H1 (cell line): ENCODE results near the gene CCDC182. TPM values are rescaled to one million over a fixed set of nuclear protein-coding genes. Genes with fewer than 3 reads are reported as not detected.

Source experiments
- CTCF ChIA-PET: fragments of 300-600 bp; sonication (Branson Sonifier 250); formaldehyde crosslinking; loops from one replicate; lab custom pipeline; 2021; ENCODE audit not compliant: partially characterized antibody; lab: Charles Lee
- POLR2A ChIA-PET: fragments of 300-600 bp; sonication (Branson Sonifier 250); formaldehyde crosslinking; loops from one replicate; lab custom pipeline; 2021; ENCODE audit warnings: inconsistent platforms; ENCODE audit not compliant: partially characterized antibody; lab: Charles Lee
- DNase-seq, 2 experiments: peaks; one replicate each; pipeline versions ENCODE4 v3.0.0 to v3.0.0-alpha.2; 2010 to 2022; ENCODE audit warnings: low spot score in 2 of 2, low read depth in 1 of 2, mixed read lengths in 1 of 2
- FAIRE-seq: peaks from 2 replicates; lab custom pipeline; 2011; peaks lifted over from hg19 to GRCh38; lab: Jason Lieb, UNC
- H2AFZ ChIP-seq: 2 replicates; pipeline ENCODE4 v1.8.1; 2012; ENCODE audit warnings: low read length, inconsistent platforms
- H2AK5ac ChIP-seq: 2 replicates; pipeline ENCODE4 v1.6.1; 2013; ENCODE audit warnings: low read depth, low read length
- H2BK120ac ChIP-seq: replicated peaks from 2 replicates; pipeline ENCODE3; 2013; ENCODE audit warnings: low read depth, low read length, inconsistent platforms
- H2BK12ac ChIP-seq: 2 replicates; pipeline ENCODE4 v1.6.1; 2013; ENCODE audit warnings: low read depth, low read length
- H2BK15ac ChIP-seq: 2 replicates; pipeline ENCODE4 v1.6.1; 2013; ENCODE audit warnings: low read length
- H2BK20ac ChIP-seq: 2 replicates; pipeline ENCODE4 v1.6.1; 2013; ENCODE audit warnings: low read length
- H2BK5ac ChIP-seq: 2 replicates; pipeline ENCODE4 v1.6.1; 2013; ENCODE audit warnings: low read depth, low read length
- H3K14ac ChIP-seq: 2 replicates; pipeline ENCODE4 v1.6.1; 2013; ENCODE audit warnings: inconsistent platforms; ENCODE audit not compliant: insufficient read length
- H3K18ac ChIP-seq: 2 replicates; pipeline ENCODE4 v1.6.1; 2013; ENCODE audit warnings: low read length; ENCODE audit errors: extremely low read depth
- H3K23ac ChIP-seq: 2 replicates; pipeline ENCODE4 v1.6.1; 2013; ENCODE audit warnings: inconsistent platforms; ENCODE audit not compliant: insufficient read length
- H3K23me2 ChIP-seq: 2 replicates; pipeline ENCODE4 v1.6.1; 2013; ENCODE audit warnings: low read depth, low read length
- H3K27ac ChIP-seq: 2 replicates; pipeline ENCODE4 v1.6.1; 2011; ENCODE audit warnings: low read depth, low read length, inconsistent platforms
- H3K27me3 ChIP-seq, 4 experiments: replicated peaks in 1 of 4; 1 replicate in 1 of 4; 2 replicates in 3 of 4; pipeline versions ENCODE4 v1.6.1 to v1.8.1; 2011 to 2013; ENCODE audit warnings: low read length in 3 of 4, mild to moderate bottlenecking in 3 of 4, inconsistent platforms in 2 of 4, mixed read lengths in 2 of 4, moderate library complexity in 1 of 4; ENCODE audit not compliant: control insufficient read depth in 3 of 4, insufficient read depth in 3 of 4; ENCODE audit errors: extremely low read depth in 1 of 4
- H3K36me3 ChIP-seq, 4 experiments: 2 replicates each; pipeline versions ENCODE4 v1.6.1 to v1.8.1; 2011 to 2013; ENCODE audit warnings: mild to moderate bottlenecking in 4 of 4, low read length in 3 of 4, moderate library complexity in 2 of 4, control low read depth in 1 of 4, inconsistent platforms in 1 of 4; ENCODE audit not compliant: insufficient read depth in 4 of 4, control insufficient read depth in 2 of 4
- H3K4ac ChIP-seq: replicated peaks from 2 replicates; pipeline ENCODE3; 2013; ENCODE audit warnings: low read length, low read depth, mixed read lengths, inconsistent platforms; ENCODE audit not compliant: insufficient read length
- H3K4me1 ChIP-seq, 4 experiments: replicated peaks in 1 of 4; 1 replicate in 1 of 4; 2 replicates in 3 of 4; pipeline versions ENCODE4 v1.6.1 to v1.8.1; 2011 to 2013; ENCODE audit warnings: low read length in 3 of 4, inconsistent platforms in 2 of 4, mixed read lengths in 1 of 4; ENCODE audit not compliant: insufficient read depth in 4 of 4, control insufficient read depth in 3 of 4
- H3K4me2 ChIP-seq, 2 experiments: 2 replicates each; pipeline versions ENCODE4 v1.6.1 to v1.8.1; 2011 to 2013; ENCODE audit warnings: low read depth in 2 of 2, low read length in 2 of 2, control low read depth in 1 of 2, inconsistent platforms in 1 of 2, mild to moderate bottlenecking in 1 of 2; ENCODE audit not compliant: insufficient read depth in 1 of 2
- H3K4me3 ChIP-seq, 4 experiments: fragments of 200-600, 300-600 bp in 1 of 4; sonication (generic), shearing (Covaris generic), sonication (Bioruptor Twin) in 1 of 4; 2 replicates each; pipeline versions ENCODE4 v1.5.1 to v1.8.1; 2011 to 2016; ENCODE audit warnings: low read length in 4 of 4, low read depth in 3 of 4, control low read depth in 2 of 4, inconsistent platforms in 2 of 4, mild to moderate bottlenecking in 2 of 4, mixed read lengths in 1 of 4, moderate library complexity in 1 of 4; ENCODE audit not compliant: insufficient read depth in 2 of 4; ENCODE audit errors: extremely low read depth in 1 of 4
- H3K56ac ChIP-seq: replicated peaks from 2 replicates; pipeline ENCODE3; 2013; ENCODE audit warnings: low read depth, mild to moderate bottlenecking, mixed read lengths, low read length, inconsistent platforms; ENCODE audit not compliant: insufficient read length
- H3K79me1 ChIP-seq: 2 replicates; pipeline ENCODE4 v1.6.1; 2013; ENCODE audit warnings: low read depth, low read length, control low read depth
- H3K79me2 ChIP-seq, 2 experiments: 2 replicates each; pipeline versions ENCODE4 v1.6.1 to v1.8.1; 2012 to 2013; ENCODE audit warnings: low read length in 2 of 2, mild to moderate bottlenecking in 2 of 2, inconsistent platforms in 1 of 2; ENCODE audit not compliant: insufficient read depth in 2 of 2, control insufficient read depth in 1 of 2
- H3K9ac ChIP-seq, 4 experiments: replicated peaks in 1 of 4; 1 replicate in 1 of 4; 2 replicates in 3 of 4; pipeline versions ENCODE4 v1.6.1 to v1.8.1; 2011 to 2013; ENCODE audit warnings: low read depth in 3 of 4, low read length in 3 of 4, control low read depth in 2 of 4, mild to moderate bottlenecking in 2 of 4, moderate library complexity in 2 of 4, inconsistent platforms in 1 of 4; ENCODE audit errors: extremely low read depth in 1 of 4
- H3K9me3 ChIP-seq, 2 experiments: 2 replicates each; pipeline versions ENCODE4 v1.6.1 to v1.8.1; 2012 to 2013; ENCODE audit warnings: mild to moderate bottlenecking in 2 of 2, moderate library complexity in 2 of 2, control low read depth in 1 of 2, inconsistent platforms in 1 of 2, low read depth in 1 of 2, low read length in 1 of 2, mixed read lengths in 1 of 2; ENCODE audit not compliant: insufficient read depth in 2 of 2
- H4K20me1 ChIP-seq, 2 experiments: replicated peaks in 1 of 2; 2 replicates each; pipeline versions ENCODE3 to v1.8.1; 2011 to 2013; ENCODE audit warnings: inconsistent platforms in 2 of 2, low read length in 2 of 2, mild to moderate bottlenecking in 1 of 2; ENCODE audit not compliant: insufficient read depth in 2 of 2, control insufficient read depth in 1 of 2
- H4K5ac ChIP-seq: 2 replicates; pipeline ENCODE4 v1.6.1; 2013; ENCODE audit warnings: low read length, low read depth, mixed read lengths, inconsistent platforms; ENCODE audit not compliant: insufficient read length
- H4K8ac ChIP-seq: 2 replicates; pipeline ENCODE4 v1.8.0; 2013; ENCODE audit warnings: mild to moderate bottlenecking, moderate library complexity, low read length, inconsistent platforms; ENCODE audit not compliant: insufficient read depth; ENCODE audit errors: extremely low read depth
- H4K91ac ChIP-seq: replicated peaks from 2 replicates; pipeline ENCODE3; 2013; ENCODE audit warnings: low read length, mixed read lengths, inconsistent platforms; ENCODE audit not compliant: insufficient read length
- USF2 ChIP-seq: IDR thresholded peaks from 2 replicates; pipeline ENCODE4 v1.6.1; 2011; ENCODE audit warnings: low read length, improper control_type of control experiment
- YY1 ChIP-seq: IDR thresholded peaks from 2 replicates; pipeline ENCODE4 v1.6.1; 2011; ENCODE audit warnings: low read depth, mild to moderate bottlenecking, low read length
- WGBS, 2 experiments: shearing (Covaris generic) in 1 of 2; methylation state at CpG; one replicate each; pipeline versions ENCODE4 v1.1.6 to v1.1.7; 2013 to 2015; ENCODE audit warnings: low lambda C conversion rate in 2 of 2, mixed read lengths in 2 of 2, inconsistent platforms in 1 of 2, low coverage in 1 of 2, missing lambda C conversion rate in 1 of 2; ENCODE audit not compliant: insufficient replicate concordance in 2 of 2, insufficient coverage in 1 of 2, insufficient read length in 1 of 2; ENCODE audit errors: extremely low coverage in 1 of 2, missing lambda C conversion rate in 1 of 2; 5-methylcytosine and 5-hydroxymethylcytosine counted together
- polyA plus RNA-seq, 7 experiments: library from polyadenylated mRNA; depleted of rRNA in 3 of 7; stranded (reverse) in 5 of 7; unstranded in 2 of 7; fragments of >200 nt in 5 of 7; fragments of 200-250 nt in 2 of 7; gene quantifications; 1 replicate in 5 of 7; 2 replicates in 1 of 7; 4 replicates in 1 of 7; pipeline versions ENCODE4 v1.2.1 to v1.2.3, GENCODE V29; 2011 to 2013; ENCODE audit warnings: missing spikeins in 2 of 7, mixed read lengths in 2 of 7
- total RNA-seq: library from RNA; stranded (reverse); fragmentation: NEBNext Ultra II Directional; extraction: Animal tissue kit (Norgen Biotek cat#: 25700); gene quantifications from 2 replicates; pipeline ENCODE4 v1.2.1, GENCODE V29; 2021

CCDC182 gene
- total and polyA plus RNA-seq, 2 of the 8 experiments (the other 6 are each of a cell fraction or from before 2014, with no cell fraction given), result not detected

- H2AFZ ChIP-seq, result no peak overlapping the region
- H3K23ac ChIP-seq, result no peak overlapping the region
- ChIA-PET CTCF (interaction anchor here (0.6 to 1.4 kb wide), 4 partner anchors 35 to 103 kb away, joined by 3 to 5 read pairs (median 3); no protein-coding TSS in a partner anchor), POLR2A (no interaction called here)
- H3K27me3 ChIP-seq, result no peaks in the 10 kb centered on the region
- FAIRE-seq, result no peak
- H3K27ac ChIP-seq, result no peak overlapping the region
- 85% methylated on average over 4 of the region's 4 CpGs; no CpG with 5 or more reads in 1 of the 2 experiments for WGBS, 2 experiments
- H3K18ac ChIP-seq, result no peak overlapping the region
- no peak overlapping the region for H2BK20ac ChIP-seq
- no peak overlapping the region for H2BK120ac ChIP-seq
- H3K36me3 ChIP-seq, result no peaks in the 10 kb centered on the region
- H4K5ac ChIP-seq, result no peak overlapping the region
- no peak overlapping the region for H3K9ac ChIP-seq
- H3K4ac ChIP-seq, result no peak overlapping the region
- no peaks in the 10 kb centered on the region for H4K20me1 ChIP-seq
- H4K8ac ChIP-seq, result no peak overlapping the region; the same call in 1 of the 2 replicates
- no peak overlapping the region for H3K56ac ChIP-seq
- no peaks in the 10 kb centered on the region for H3K4me1 ChIP-seq
- H3K79me1 ChIP-seq, result no peaks in the 10 kb centered on the region
- H3K23me2 ChIP-seq, result no peaks in the 10 kb centered on the region
- no peak overlapping the region for H3K14ac ChIP-seq
- no peak overlapping the region for H3K4me3 ChIP-seq
- no peak overlapping the region for H2BK12ac ChIP-seq
- no peaks in the 10 kb centered on the region for H3K9me3 ChIP-seq
- no peak for TF ChIP-seq USF2
- peak; percentile 32; the same call in 1 of the 2 replicates for TF ChIP-seq YY1
- H3K4me2 ChIP-seq, result no peak overlapping the region
- no peaks in the 10 kb centered on the region for H3K79me2 ChIP-seq
- H4K91ac ChIP-seq, result no peak overlapping the region
- no peak for DNase-seq
- no peak overlapping the region for H2BK15ac ChIP-seq
- H2AK5ac ChIP-seq, result no peak overlapping the region
- H2BK5ac ChIP-seq, result no peak overlapping the region
Measured at GRCh38 chr17:57774872-57775271, 29.8 kb upstream of the CCDC182 start.
